Urinary bladder (tissue), 4 donors: ENCODE data around the gene ACSS1. TPM values are rescaled to one million over a fixed set of nuclear protein-coding genes. Genes with fewer than 3 reads are reported as not detected.

Experiments
- DNase-seq: peaks from one replicate; pipeline ENCODE4 v3.0.0-alpha.2; 2015; ENCODE audit errors: extremely low spot score
- H3K27ac ChIP-seq: one replicate; pipeline ENCODE4 v1.5.1; 2013; ENCODE audit warnings: low read depth, mild to moderate bottlenecking, moderate library complexity
- H3K36me3 ChIP-seq: one replicate; pipeline ENCODE4 v1.6.1; 2013; ENCODE audit warnings: mild to moderate bottlenecking, moderate library complexity; ENCODE audit not compliant: insufficient read depth
- H3K4me1 ChIP-seq: one replicate; pipeline ENCODE4 v1.6.1; 2013; ENCODE audit warnings: mild to moderate bottlenecking, moderate library complexity; ENCODE audit not compliant: insufficient read depth
- H3K4me3 ChIP-seq: one replicate; pipeline ENCODE4 v1.5.1; 2013; ENCODE audit warnings: low read depth, low read length
- WGBS: extraction: QIAGEN DNeasy Blood & Tissue Kit; methylation state at CpG from one replicate; pipeline ENCODE4 v1.1.7; 2013; 5-methylcytosine and 5-hydroxymethylcytosine counted together
- polyA plus RNA-seq: library from polyadenylated mRNA; stranded (reverse); fragments of 200-250 nt; gene quantifications from one replicate; pipeline ENCODE4 v1.2.3, GENCODE V29; 2013
- total RNA-seq: library from RNA; depleted of rRNA; stranded (reverse); fragments of >200 nt; gene quantifications from one replicate; pipeline ENCODE4 v1.2.3, GENCODE V29; 2014
- donor health status: healthy with polysubstance abuse.
- donor health status: healthy.

The ACSS1 gene
- total and polyA plus RNA-seq, 2 donors: 11.1 to 15.1 TPM

DNA sequence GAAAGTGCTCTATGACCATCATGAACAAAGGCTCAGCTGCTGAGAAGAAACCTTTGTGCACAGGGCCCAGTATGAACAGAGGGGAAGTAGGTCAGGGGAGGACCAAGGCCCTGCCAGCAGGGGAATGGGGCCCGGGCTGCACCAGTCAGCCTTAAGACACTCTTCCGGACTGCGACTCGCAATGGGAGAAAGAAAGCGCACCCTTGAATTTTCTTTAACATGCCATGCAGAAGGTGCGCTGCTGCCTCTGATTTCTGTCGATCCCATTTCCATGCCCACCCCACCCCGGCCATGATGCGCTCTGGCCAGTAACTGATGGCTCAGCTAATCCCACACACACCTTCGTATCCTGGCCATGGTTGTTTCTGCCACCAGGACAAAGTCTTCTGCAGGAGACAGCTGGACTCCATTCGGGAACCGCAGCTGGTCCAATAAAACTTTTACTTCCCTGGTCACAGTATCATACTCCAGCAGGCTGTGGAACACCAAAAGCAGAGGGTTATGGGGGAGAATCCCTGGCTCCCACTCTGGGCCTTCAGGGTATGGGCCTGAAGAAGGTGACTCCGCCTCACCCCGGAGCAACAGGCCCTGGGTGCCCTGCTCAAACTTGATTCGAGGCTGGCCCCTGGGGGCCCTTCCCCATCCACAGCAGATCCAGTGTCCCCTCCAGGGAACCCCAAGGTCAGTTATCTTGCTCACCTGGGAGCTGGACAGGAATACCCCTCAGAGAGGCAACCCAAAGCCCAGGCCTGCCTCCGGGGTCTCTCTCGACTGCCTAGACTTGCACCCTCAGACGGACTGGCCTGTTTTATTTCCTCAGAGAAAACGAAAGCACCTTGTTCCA lies 88.5 kb downstream of the ACSS1 start:
- H3K27ac ChIP-seq: no peak overlapping the region
- no peak overlapping the region for H3K4me3 ChIP-seq
- WGBS: 95% methylated on average over 19 of the region's 19 CpGs
- peaks cover 3% of the 10 kb centered on the region for H3K36me3 ChIP-seq
- no peak for DNase-seq
- no peaks in the 10 kb centered on the region for H3K4me1 ChIP-seq

DNA sequence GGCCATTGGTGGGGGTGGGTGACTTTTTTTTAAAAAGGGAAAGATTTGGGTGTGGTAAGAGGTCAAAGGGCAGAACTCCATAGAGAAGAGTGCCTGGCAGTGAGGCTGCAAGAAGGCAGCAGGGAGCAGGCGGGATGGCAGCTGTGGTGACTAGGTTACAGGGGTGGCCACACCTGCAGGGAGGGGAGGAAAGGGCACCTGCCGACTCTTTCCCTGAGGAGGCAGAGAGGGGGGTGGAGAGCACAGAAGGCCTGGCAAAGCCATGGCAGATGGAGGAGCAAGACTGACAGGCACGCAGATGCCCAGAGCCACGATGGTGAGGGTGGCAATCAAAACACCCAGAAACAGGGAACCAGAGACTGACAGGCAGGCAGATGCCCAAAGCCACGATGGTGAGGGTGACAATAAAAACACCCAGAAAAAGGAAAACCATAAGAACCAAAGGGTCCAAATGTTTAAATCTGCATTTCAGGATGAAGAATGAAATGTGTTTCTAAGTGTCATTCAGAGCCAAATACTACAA lies 89.6 kb downstream of the ACSS1 start:
- Histone ChIP-seq H3K4me1 (no peaks in the 10 kb centered on the region), H3K36me3 (peaks cover 3% of the 10 kb centered on the region), H3K4me3 (no peak overlapping the region), H3K27ac (no peak overlapping the region)
- 89% methylated on average over 5 of the region's 5 CpGs for WGBS
- no peak for DNase-seq

DNA sequence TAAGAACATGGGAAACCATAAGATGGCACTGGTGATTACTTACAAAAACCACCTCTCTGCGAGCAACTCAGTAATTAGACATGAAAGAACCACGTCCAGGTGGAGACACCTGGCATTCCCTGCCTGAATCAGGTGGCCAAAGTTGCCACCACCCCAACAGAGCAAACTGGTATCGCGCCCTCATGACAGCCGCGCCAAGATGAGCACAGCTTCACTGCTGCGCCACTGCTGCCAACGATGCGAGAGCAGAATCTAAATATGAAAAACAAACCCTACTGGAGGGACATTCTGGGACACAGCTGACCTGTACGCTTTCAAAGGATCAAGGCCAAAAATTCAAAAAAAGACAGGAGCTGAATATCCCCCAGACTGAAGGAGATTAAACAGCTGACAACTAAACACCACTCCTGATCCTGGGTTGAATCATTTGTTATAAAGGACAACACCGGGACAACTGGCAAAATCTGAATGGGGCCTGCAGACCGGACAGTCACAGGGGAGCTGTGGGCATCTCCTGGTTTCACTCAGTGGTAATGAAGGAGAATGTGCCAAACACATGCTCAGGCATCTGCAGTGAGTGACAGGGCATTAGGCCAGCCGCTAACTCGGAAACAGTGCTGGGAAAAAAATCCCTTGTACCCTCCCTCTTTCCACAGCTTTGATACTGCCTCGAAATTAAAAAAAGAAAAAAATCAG lies 91.5 kb downstream of the ACSS1 start:
- Histone ChIP-seq H3K4me3 (no peak overlapping the region), H3K4me1 (no peaks in the 10 kb centered on the region), H3K27ac (no peak overlapping the region), H3K36me3 (no peaks in the 10 kb centered on the region)
- DNase-seq: no peak
- WGBS: 93% methylated on average over 15 of the region's 15 CpGs

DNA sequence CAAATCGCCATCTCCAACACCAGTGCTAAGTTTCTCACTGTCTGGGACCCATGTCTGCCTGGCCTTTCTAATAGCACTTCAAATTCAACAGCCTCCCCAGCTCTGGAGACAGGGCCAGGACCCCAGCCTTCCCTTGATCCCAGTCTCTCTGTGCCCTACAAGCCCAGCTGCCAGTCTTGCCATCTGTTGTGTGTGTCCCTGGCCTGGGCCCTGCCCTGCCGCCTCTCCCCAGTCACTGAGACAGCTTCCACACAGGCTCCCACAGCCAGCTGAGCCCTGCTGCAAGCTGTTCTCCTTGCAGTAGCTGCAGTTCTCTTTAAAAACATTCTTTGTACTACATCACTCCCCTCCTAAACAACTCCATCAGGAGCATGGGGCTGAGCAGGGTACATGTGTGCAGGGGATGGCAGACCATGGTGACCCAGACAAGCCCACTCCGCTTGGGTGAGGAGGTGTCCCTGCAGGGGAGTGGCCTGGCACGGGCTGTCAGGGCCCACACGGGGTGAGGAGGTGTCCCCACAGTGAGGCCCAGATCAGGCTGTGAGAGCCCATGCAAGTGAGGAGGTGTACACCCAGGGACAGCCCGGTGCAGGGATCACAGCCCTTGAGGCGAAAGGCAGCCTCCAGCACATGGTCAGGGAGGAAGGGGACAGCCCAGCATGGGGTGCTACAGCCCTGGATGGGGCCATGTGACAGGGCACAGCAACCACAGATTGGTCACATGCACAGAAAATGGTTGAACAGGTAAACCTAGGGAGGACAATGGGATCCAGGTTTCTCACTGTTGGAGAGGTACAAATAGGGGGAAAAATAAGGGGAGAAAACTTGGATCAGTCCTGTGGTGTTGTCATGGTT lies 92.6 kb downstream of the ACSS1 start:
- Histone ChIP-seq H3K36me3 (no peaks in the 10 kb centered on the region), H3K4me1 (no peaks in the 10 kb centered on the region), H3K4me3 (no peak overlapping the region), H3K27ac (no peak overlapping the region)
- 91% methylated on average over 7 of the region's 7 CpGs for WGBS
- no peak for DNase-seq

DNA sequence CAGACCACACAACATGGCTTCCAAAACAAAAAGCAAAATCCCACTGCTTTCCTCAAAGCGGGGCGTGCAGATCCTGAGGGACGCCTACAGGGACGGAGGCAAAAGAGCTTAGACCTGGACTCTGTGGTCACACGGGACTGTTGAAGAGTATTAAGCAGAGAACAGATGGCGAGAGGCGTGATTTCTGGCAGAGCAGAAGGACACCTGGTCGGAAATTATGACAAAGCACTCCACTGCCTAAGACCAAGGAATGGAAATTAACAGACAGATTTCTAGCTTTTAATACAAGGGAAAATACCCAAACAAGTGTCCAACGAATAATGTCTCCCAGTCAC lies 93.5 kb downstream of the ACSS1 start:
- H3K4me1 ChIP-seq: no peaks in the 10 kb centered on the region
- no peak for DNase-seq
- H3K4me3 ChIP-seq: no peak overlapping the region
- 89% methylated on average over 9 of the region's 9 CpGs for WGBS
- H3K36me3 ChIP-seq: no peaks in the 10 kb centered on the region
- no peak overlapping the region for H3K27ac ChIP-seq

DNA sequence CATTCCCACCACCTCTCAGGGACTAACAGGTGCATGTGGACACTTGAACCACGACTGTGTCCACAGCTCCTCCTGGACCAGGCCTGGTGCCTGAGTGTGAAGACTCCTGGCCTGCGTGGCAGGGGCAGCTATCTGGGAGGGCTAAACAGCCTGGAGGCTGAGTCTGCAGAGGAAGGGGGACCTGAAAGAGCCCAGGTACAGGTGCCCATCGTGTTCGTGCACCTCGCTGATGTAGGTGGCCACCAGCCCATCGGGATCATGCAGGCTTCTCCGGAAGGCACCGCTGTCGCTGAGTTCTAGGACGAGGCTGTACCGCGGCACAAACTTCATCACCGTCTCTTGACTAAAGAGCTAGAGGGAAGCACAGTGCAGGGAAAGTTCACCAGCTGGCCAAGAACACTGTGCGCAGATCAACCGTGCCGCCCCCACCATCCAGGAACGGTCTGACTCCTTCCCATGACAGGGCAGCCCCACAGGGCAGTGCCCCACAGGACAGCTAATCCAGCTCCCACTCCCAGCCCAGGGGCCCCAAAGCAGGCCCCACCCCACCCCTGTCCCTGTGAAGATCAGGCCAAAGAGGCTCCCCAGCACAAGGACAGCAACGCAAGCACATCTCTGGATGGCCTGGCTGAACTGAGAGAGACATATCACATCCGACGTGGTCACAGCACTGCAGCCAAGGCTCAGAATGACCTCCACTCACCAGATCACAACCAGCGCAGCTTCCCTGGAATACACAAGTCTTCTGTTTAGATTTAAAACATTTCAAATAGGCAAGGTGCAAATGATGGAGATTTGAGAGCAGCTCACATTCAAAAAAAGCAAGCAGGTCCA lies 94.0 kb downstream of the ACSS1 start:
- Histone ChIP-seq H3K4me1 (no peaks in the 10 kb centered on the region), H3K4me3 (no peak overlapping the region), H3K27ac (no peak overlapping the region), H3K36me3 (no peaks in the 10 kb centered on the region)
- DNase-seq: no peak
- 96% methylated on average over 21 of the region's 21 CpGs for WGBS

DNA sequence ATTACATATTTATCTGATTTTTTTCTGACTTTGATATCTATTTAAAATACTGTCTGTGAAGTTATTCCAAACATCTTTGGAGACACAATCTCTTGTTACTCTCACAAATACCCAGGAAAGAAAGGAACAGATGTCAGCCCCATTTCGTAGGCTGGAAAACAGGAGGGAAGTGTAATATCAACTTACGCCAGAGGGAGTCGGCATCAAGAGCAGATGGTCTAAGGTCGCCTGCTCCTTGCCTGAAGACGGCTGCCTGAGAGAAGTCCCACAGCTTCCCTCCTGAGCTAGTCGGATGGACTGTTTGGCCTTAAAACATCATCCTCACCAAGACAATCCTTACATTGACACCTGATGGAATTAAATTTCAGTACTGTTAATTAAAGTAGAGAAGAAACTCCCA lies 95.4 kb downstream of the ACSS1 start:
- Histone ChIP-seq H3K36me3 (no peaks in the 10 kb centered on the region), H3K4me3 (no peak overlapping the region), H3K27ac (no peak overlapping the region), H3K4me1 (no peaks in the 10 kb centered on the region)
- no peak for DNase-seq
- 91% methylated on average over 6 of the region's 6 CpGs for WGBS

DNA sequence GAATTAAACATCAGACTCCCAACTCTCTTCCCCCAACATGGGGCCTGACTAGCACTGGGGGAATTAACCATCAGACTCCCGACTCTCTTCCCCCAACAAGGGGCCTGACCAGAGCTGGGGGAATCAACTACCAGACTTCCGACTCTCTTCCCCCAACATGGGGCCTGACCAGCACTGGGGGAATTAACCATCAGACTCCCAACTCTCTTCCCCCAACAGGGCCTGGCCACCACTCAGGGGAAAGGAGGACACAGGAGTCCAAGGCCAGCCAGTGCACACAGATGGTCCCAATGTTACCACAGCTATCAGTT lies 95.8 kb downstream of the ACSS1 start:
- WGBS: 90% methylated on average over 2 of the region's 2 CpGs
- Histone ChIP-seq H3K4me1 (no peaks in the 10 kb centered on the region), H3K27ac (no peak overlapping the region), H3K4me3 (no peak overlapping the region), H3K36me3 (no peaks in the 10 kb centered on the region)
- no peak for DNase-seq

DNA sequence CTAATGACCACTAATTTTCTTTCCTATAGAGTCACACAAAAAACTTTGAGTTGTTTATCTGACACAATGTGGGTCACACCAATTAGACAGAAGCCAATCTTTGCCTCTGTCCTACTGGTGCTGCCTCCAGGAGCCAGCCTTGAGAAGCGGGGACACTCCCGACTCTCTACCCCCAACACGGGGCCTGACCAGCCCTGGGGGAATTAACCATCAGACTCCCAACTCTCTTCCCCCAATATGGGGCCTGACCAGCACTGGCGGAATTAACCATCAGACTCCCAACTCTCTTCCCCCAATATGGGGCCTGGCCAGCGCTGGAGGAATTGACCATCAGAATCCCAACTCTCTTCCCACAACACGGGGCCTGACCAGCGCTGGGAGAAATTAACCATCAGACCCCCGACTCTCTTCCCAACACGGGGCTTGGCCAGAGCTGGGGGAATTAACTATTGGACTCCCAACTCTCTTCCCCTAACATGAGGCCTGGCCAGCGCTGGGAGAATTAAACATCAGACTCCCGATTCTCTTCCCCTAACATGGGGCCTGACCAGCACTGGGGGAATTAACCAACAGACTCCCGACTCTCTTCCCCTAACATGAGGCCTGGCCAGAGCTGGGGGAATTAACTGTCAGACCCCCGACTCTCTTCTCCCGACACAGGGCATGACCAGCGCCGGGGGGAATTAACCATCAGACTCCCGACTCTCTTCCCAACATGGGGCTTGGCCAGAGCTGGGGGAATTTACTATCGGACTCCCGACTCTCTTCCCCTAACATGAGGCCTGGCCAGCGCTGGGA lies 96.4 kb downstream of the ACSS1 start:
- no peak for DNase-seq
- H3K36me3 ChIP-seq: no peaks in the 10 kb centered on the region
- WGBS: 87% methylated on average over 20 of the region's 20 CpGs
- no peak overlapping the region for H3K27ac ChIP-seq
- no peaks in the 10 kb centered on the region for H3K4me1 ChIP-seq
- H3K4me3 ChIP-seq: no peak overlapping the region

DNA sequence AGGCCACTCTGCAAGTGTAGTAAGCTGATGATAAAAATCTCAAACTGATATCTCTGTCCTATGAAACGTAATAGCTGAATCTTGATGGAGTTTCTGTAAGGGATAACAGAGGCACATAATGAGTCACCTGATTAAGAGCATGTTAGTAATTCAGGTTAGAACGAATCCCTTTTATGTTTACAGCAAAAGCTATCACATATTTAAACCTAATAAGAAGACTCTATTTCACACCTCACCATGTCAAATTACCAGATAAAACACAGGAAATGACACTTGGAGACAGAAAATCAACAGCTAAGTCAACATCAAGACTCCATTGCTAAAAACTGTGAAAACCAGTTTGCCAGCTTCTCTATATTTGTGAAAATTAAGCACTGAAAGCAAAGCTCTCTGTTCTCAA lies 97.1 kb downstream of the ACSS1 start:
- H3K36me3 ChIP-seq: no peaks in the 10 kb centered on the region
- no peaks in the 10 kb centered on the region for H3K4me1 ChIP-seq
- WGBS: 64% methylated on average over 2 of the region's 2 CpGs
- H3K4me3 ChIP-seq: no peak overlapping the region
- no peak for DNase-seq
- H3K27ac ChIP-seq: no peak overlapping the region

DNA sequence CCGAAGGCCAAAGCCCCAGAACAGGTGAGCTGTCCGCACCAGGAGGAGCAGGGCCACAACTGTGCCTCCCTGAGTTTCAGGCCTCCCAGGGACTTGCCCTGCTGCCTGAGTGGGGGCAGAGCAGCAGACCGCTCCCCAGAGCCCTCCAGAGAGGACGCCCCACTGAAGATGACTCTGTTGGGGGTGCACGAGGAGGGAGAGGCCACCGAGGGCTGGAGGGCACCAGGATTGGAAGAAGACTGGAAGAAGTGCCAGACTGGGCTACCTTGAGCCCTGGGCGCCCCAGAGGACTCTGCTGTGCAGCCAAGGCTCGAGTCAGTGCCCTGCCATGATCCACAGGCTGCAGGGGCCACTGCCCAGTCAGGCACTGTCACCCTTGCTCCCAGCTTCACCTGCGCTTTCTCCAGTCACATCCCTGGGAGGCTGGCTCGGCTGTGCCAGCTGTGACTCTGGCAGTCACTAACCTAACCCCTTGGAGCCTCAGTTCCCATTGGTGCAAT lies 97.6 kb downstream of the ACSS1 start:
- no peak for DNase-seq
- H3K4me3 ChIP-seq: no peak overlapping the region
- no peaks in the 10 kb centered on the region for H3K36me3 ChIP-seq
- H3K27ac ChIP-seq: no peak overlapping the region
- WGBS: 93% methylated on average over 10 of the region's 10 CpGs
- H3K4me1 ChIP-seq: no peaks in the 10 kb centered on the region

DNA sequence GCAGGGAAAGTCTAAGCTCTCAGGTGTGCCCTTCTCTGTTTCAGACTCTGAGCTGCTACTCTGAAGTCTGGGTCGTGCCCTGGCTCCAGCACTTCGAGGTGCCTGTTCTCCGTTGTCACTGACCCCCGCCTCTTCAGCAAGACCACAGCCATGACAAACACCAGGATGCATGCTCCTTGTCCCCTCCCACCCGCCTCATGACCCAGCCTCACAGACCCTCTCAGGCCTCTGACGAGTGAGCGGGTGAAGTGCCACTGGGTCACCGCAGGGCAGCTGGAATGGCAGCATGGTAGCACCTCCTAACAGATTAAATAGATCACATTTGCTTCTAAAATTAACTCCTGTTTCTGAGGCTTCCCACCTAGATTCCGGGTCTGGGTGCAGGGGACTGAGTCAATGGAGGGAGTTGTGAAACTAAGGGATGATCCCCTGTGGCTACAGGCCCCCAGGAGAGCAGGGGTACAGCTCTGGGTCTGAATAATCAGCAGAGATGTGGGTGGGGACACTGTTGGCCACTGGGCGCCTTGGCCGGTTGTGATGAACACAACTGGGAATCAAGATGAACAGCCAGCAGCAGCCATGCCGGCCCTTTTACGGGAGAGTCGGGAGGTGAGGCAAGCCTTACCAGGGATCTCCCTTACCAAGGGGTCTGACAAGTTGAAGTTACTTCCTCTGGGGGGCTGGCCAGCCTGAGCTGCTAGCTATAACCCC lies 98.2 kb downstream of the ACSS1 start:
- Histone ChIP-seq H3K27ac (no peak overlapping the region), H3K4me1 (no peaks in the 10 kb centered on the region), H3K36me3 (no peaks in the 10 kb centered on the region), H3K4me3 (no peak overlapping the region)
- WGBS: 88% methylated on average over 14 of the region's 14 CpGs
- DNase-seq: no peak
